Measurements from ENCODE around the gene EMX1.

The EMX1 gene

DNA sequence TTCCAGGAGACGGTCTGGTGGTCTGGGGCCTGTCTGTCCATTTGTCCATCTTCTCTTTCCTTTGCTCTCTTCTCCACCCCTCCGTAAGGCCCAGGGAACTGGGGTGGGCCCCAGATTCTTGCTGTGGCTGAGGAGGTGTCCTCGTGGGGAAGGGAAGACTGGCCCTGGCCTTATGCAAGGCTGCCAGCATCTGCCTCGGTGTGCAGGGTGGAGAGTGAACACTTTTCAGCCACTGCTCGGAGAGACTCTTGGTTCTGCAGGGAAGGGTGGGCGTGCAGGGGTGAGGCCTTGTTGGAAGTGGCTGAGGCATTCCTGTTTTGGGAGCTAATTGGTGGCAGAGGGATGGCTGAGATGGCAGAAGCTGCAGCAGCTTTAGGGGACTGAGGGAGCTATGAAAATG, 23.0 kb downstream of the EMX1 start:
- H3K4me1 ChIP-seq (ENCODE audit: control insufficient read depth in 1 of 2, insufficient read depth in 2 of 2, low read length in 2 of 2) = peaks cover 0 to 12% of the 10 kb centered on the region in 2 donors
- H3K36me3 ChIP-seq (ENCODE audit: control insufficient read depth in 1 of 2, insufficient read depth in 2 of 2, low read length in 2 of 2) = peaks cover 0 to 16% of the 10 kb centered on the region in 2 donors
- H3K27ac ChIP-seq (ENCODE audit: low read length) = no peak overlapping the region
- H3K9me3 ChIP-seq (ENCODE audit: control insufficient read depth in 1 of 2, low read length in 2 of 2) = no peaks in the 10 kb centered on the region
- H3K4me3 ChIP-seq (ENCODE audit: low read depth in 1 of 2, low read length in 2 of 2) = no peak overlapping the region
- H3K27me3 ChIP-seq (ENCODE audit: low read depth, low read length) = no peaks in the 10 kb centered on the region

DNA sequence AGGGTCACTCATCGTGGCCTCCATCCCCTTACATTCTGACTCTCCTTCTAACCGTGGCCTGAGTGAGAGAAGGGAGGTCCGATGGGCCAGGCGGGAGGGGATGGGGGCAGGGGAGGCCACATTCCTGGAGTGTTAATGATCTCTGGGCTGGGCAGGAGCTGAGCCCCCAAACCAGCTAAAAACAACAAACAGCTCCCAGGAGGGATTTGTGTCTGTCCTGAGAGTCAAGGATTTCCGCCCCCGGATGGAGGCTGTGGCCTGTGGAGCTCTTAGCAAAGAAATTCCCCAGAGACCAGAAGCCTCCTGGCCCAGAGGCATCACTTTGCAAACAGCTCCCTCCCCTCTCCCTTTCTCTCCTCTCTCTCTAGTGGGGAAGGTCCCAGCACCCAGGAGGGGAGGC, 23.5 kb downstream of the EMX1 start:
- Histone ChIP-seq H3K4me1 (ENCODE audit: control insufficient read depth in 1 of 2, insufficient read depth in 2 of 2, low read length in 2 of 2) (peaks cover 0 to 12% of the 10 kb centered on the region in 2 donors), H3K36me3 (ENCODE audit: control insufficient read depth in 1 of 2, insufficient read depth in 2 of 2, low read length in 2 of 2) (peaks cover 0 to 16% of the 10 kb centered on the region in 2 donors), H3K27ac (ENCODE audit: low read length) (no peak overlapping the region), H3K27me3 (ENCODE audit: low read depth, low read length) (no peaks in the 10 kb centered on the region), H3K9me3 (ENCODE audit: control insufficient read depth in 1 of 2, low read length in 2 of 2) (no peaks in the 10 kb centered on the region), H3K4me3 (ENCODE audit: low read depth in 1 of 2, low read length in 2 of 2) (no peak overlapping the region)

DNA sequence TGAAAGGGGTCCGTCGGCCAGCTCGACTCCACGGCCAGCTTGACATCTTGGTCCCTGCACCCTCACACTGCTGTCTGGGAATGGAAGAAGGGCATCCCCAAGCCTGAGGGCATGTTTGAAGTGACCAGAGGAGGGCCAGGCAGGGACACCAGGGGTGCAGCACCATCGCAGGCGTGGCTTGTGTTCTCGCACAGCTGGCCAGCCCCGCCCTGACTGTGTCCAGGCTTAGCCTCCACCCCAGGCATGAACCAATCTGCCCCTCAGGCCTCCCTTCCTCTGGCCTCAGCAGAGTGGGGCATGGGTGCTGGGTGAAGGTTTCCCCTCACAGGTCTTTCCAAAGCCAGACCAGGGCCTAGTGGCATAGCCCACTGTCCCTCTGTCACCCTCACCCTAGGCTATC, 25.0 kb downstream of the EMX1 start:
- Histone ChIP-seq H3K27ac (ENCODE audit: low read length) (no peak overlapping the region), H3K27me3 (ENCODE audit: low read depth, low read length) (no peaks in the 10 kb centered on the region), H3K4me1 (ENCODE audit: control insufficient read depth in 1 of 2, insufficient read depth in 2 of 2, low read length in 2 of 2) (no peaks in the 10 kb centered on the region), H3K9me3 (ENCODE audit: control insufficient read depth in 1 of 2, low read length in 2 of 2) (no peaks in the 10 kb centered on the region), H3K4me3 (ENCODE audit: low read depth in 1 of 2, low read length in 2 of 2) (no peak overlapping the region), H3K36me3 (ENCODE audit: control insufficient read depth in 1 of 2, insufficient read depth in 2 of 2, low read length in 2 of 2) (peaks cover 0 to 16% of the 10 kb centered on the region in 2 donors)

DNA sequence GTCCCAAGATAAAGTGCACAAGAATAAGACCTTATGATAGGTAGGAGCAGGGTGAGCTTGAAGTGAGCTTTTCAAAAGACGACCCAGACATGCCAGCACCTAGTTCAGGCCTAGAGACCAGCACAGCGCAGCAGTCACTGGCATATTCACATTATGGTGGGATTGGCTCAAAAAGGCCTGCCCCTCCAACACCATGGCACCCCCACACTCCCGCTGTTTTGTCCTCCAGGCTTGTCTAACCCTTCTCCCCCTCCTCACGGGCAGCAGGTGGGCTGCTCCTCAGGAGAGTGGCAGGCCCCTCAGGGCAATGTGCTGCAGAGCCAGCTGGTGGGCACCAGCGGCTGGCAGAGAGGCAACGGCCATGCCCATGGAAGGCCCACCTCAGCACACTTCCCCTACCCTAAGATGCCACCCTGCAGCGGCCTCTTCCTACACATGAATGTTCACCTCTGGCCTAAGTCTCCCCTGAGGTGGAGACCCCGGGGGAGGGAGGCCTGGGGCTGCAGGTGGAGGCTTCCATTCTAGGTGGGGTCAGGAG, 25.6 kb downstream of the EMX1 start:
- Histone ChIP-seq H3K9me3 (ENCODE audit: control insufficient read depth in 1 of 2, low read length in 2 of 2) (no peaks in the 10 kb centered on the region), H3K27me3 (ENCODE audit: low read depth, low read length) (no peaks in the 10 kb centered on the region), H3K4me3 (ENCODE audit: low read depth in 1 of 2, low read length in 2 of 2) (no peak overlapping the region), H3K4me1 (ENCODE audit: control insufficient read depth in 1 of 2, insufficient read depth in 2 of 2, low read length in 2 of 2) (no peaks in the 10 kb centered on the region), H3K27ac (ENCODE audit: low read length) (no peak overlapping the region), H3K36me3 (ENCODE audit: control insufficient read depth in 1 of 2, insufficient read depth in 2 of 2, low read length in 2 of 2) (peaks cover 0 to 16% of the 10 kb centered on the region in 2 donors)

DNA sequence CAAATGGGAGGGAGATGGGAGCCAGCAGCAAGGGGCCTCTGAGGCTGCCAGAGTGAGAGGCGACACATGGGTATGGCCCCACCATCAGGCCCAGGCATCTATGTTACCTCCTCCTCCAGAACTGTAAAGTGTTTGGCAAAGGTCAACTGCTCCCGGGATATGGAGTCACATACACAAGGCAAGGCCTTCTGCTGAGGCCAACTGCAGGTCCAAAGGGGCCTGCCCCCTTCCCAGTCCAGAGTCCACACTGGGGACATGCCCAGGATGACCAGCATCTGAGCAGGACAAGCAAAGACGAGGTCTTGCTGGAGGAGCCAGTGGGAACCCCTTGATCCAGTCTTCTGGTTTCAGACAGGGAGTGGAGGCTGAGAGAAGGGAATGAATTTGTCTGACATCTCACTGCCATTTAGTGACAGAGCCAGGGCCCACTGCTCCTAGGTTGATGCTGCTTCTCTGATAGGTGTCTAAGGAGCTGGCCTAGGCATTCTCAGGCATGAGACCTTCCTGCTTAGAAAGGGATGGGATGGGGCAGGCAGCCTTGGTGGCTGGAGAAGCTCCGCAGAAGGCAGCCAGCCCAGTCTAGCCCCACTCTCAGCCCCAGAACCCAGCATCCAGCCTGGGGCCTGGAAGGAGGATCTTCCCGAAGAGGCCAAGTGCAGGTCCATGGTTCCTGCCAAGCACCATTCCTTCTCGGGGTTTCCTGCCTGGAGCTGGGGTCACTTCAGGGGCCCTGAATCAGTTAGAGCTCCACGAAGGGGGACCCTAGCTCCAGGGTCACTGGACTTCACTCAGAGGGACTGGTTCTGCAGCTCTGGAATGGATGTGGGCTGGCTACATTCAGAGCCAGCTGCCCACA, 26.4 kb downstream of the EMX1 start:
- Histone ChIP-seq H3K4me1 (ENCODE audit: control insufficient read depth in 1 of 2, insufficient read depth in 2 of 2, low read length in 2 of 2) (no peaks in the 10 kb centered on the region), H3K4me3 (ENCODE audit: low read depth in 1 of 2, low read length in 2 of 2) (no peak overlapping the region), H3K27me3 (ENCODE audit: low read depth, low read length) (no peaks in the 10 kb centered on the region), H3K9me3 (ENCODE audit: control insufficient read depth in 1 of 2, low read length in 2 of 2) (no peaks in the 10 kb centered on the region), H3K27ac (ENCODE audit: low read length) (no peak overlapping the region), H3K36me3 (ENCODE audit: control insufficient read depth in 1 of 2, insufficient read depth in 2 of 2, low read length in 2 of 2) (peaks cover 0 to 16% of the 10 kb centered on the region in 2 donors)

DNA sequence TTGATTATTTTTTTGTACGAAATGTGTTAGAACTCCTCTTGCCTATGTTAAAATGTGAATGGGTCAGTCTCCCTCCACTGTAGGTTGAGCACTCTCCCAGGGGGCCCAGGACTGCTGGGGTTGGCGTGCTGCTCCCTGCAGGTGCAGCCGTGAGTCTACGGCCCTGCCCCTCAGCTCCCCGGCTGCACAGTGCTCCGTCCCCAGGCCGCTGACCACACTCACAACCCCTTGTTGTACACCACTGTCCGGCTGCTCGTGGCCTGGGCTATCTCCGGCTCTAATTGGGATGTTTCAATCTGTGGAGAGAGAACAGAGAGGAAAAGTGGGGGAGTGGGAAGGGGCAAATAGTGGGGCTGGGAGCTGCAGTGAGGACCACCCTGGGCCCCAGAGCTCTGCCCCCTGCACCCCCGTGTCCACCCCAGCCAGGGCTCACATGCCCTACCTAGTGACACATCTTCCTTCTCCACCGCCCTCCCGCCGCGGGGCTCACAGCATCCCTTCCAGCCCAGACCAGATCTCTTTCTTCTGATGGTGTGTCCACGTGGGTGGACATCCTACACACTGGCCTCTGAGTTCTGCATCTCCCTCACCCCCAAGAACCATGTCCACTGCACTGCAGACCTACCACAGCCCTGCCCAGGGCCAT, 27.6 kb downstream of the EMX1 start:
- Histone ChIP-seq H3K27ac (ENCODE audit: low read length) (no peak overlapping the region), H3K4me3 (ENCODE audit: low read depth in 1 of 2, low read length in 2 of 2) (no peak overlapping the region), H3K4me1 (ENCODE audit: control insufficient read depth in 1 of 2, insufficient read depth in 2 of 2, low read length in 2 of 2) (no peaks in the 10 kb centered on the region), H3K27me3 (ENCODE audit: low read depth, low read length) (no peaks in the 10 kb centered on the region), H3K36me3 (ENCODE audit: control insufficient read depth in 1 of 2, insufficient read depth in 2 of 2, low read length in 2 of 2) (peaks cover 0 to 16% of the 10 kb centered on the region in 2 donors), H3K9me3 (ENCODE audit: control insufficient read depth in 1 of 2, low read length in 2 of 2) (no peaks in the 10 kb centered on the region)

DNA sequence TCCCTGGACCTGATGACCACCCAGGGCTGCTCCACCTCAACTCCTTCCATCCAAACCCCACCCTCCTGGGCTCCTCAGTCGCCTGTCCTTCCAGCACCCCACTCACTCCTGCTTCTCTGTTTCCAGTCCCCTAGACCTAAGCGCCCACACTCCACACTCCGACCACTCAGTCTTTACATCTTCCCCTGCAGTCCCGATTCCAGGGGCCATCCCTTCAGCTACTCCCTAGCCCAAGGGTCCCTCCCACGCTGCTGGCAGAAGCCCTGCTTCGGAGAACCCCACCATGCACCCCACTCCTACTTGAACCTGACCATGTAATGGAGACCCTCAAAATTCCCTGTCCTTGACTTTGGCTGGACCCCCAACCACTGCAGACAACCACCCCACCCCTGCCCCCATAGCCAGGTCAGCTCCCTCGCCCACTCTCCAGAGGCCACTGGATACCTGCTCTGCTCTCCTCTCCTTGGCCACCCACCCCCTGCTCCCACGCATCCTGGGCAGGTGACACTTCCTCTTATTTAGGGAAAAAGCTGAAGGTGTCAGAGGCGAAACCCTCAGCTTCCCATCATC, 28.2 kb downstream of the EMX1 start:
- H3K27ac ChIP-seq (ENCODE audit: low read length) = no peak overlapping the region
- peaks cover 0 to 16% of the 10 kb centered on the region in 2 donors for H3K36me3 ChIP-seq (ENCODE audit: control insufficient read depth in 1 of 2, insufficient read depth in 2 of 2, low read length in 2 of 2)
- H3K27me3 ChIP-seq (ENCODE audit: low read depth, low read length) = no peaks in the 10 kb centered on the region
- no peaks in the 10 kb centered on the region for H3K4me1 ChIP-seq (ENCODE audit: control insufficient read depth in 1 of 2, insufficient read depth in 2 of 2, low read length in 2 of 2)
- H3K4me3 ChIP-seq (ENCODE audit: low read depth in 1 of 2, low read length in 2 of 2) = no peak overlapping the region
- no peaks in the 10 kb centered on the region for H3K9me3 ChIP-seq (ENCODE audit: control insufficient read depth in 1 of 2, low read length in 2 of 2)

DNA sequence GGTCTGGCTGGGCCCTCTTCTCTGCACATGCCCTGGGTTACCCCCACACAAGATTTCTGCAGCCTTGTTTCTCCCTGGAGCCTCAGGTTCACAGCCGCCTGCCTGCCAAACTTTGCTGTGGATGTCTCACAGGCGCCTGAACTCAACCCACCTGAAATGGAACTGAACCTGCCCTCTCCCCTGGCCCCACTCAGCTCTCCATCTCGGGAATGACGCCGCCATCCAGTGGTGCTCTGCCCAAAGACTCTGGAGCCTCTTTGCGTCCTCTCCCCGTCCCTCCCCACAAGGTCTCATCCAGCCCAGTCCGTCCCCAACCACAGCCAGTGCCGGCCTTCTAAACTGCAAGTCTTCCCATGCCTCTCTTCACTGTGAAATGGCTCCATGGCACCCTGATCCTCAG, 29.1 kb downstream of the EMX1 start:
- H3K4me1 ChIP-seq (ENCODE audit: control insufficient read depth in 1 of 2, insufficient read depth in 2 of 2, low read length in 2 of 2) = no peaks in the 10 kb centered on the region
- H3K27ac ChIP-seq (ENCODE audit: low read length) = no peak overlapping the region
- no peak overlapping the region for H3K4me3 ChIP-seq (ENCODE audit: low read depth in 1 of 2, low read length in 2 of 2)
- H3K27me3 ChIP-seq (ENCODE audit: low read depth, low read length) = no peaks in the 10 kb centered on the region
- peaks cover 0 to 16% of the 10 kb centered on the region in 2 donors for H3K36me3 ChIP-seq (ENCODE audit: control insufficient read depth in 1 of 2, insufficient read depth in 2 of 2, low read length in 2 of 2)
- no peaks in the 10 kb centered on the region for H3K9me3 ChIP-seq (ENCODE audit: control insufficient read depth in 1 of 2, low read length in 2 of 2)

DNA sequence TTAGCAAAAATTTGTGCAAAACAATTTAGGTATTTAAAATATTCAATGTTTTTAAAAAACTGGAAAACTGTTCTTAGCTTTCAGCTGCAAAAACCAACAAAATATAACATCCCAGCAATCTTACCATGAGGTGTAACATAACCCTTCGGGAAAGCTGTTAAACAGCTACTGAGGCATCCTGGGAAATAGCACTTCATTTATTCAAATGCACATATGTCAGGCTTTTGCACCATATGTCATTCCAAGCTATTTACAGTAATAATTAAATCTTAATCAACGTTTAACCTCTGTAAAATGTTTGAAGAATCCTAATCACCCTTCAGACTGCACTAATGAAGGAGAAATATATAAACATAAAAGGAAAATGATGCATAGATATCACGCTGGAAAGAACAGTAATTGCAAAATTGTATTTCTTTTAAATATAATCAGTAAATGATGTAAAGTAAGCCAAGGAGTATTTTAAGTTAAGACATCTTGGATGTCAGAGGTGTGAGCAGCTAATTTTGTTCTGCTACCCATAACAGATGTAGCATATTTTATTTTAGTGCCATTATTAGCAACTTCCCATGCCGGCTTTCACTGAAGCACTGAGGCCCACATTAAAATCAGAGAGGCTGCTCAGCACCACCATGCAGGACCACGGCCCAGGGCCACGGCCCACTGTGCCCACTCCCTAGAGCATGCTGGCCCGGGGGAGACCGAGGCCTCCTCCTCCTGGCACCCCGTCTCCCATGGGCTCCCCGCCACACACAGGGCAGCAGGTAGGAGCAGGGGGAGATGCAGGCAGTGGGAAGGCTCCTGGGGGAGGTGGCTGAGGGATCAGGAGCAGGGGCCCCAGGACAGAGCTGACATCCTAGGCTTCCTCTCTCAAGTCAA, 30.9 kb downstream of the EMX1 start:
- H3K27ac ChIP-seq (ENCODE audit: low read length) = no peak overlapping the region
- H3K27me3 ChIP-seq (ENCODE audit: low read depth, low read length) = no peaks in the 10 kb centered on the region
- H3K36me3 ChIP-seq (ENCODE audit: control insufficient read depth in 1 of 2, insufficient read depth in 2 of 2, low read length in 2 of 2) = peaks cover 0 to 12% of the 10 kb centered on the region in 2 donors
- H3K9me3 ChIP-seq (ENCODE audit: control insufficient read depth in 1 of 2, low read length in 2 of 2) = no peaks in the 10 kb centered on the region
- no peak overlapping the region for H3K4me3 ChIP-seq (ENCODE audit: low read depth in 1 of 2, low read length in 2 of 2)
- no peaks in the 10 kb centered on the region for H3K4me1 ChIP-seq (ENCODE audit: control insufficient read depth in 1 of 2, insufficient read depth in 2 of 2, low read length in 2 of 2)

DNA sequence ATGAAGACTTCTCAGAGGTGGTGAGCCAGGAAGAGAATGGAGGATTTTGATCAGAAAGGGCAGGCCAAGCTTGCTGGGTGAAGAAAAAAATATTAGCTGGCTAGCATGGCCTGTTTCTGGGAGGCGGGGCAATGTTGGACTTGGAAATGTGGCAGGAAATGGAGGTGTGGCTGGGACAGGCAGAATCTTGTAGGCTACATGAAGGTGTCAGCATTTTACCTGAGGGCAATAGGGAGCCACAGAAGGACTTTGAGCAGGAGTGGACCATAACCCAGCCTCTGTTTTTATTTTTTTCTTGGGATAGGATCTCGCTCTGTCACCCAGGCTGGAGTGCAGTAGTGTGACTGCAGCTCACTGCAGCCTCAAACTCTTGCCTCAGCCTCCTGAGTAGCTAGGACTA, 31.7 kb downstream of the EMX1 start:
- H3K4me1 ChIP-seq (ENCODE audit: control insufficient read depth in 1 of 2, insufficient read depth in 2 of 2, low read length in 2 of 2) = no peaks in the 10 kb centered on the region
- H3K27me3 ChIP-seq (ENCODE audit: low read depth, low read length) = no peaks in the 10 kb centered on the region
- H3K27ac ChIP-seq (ENCODE audit: low read length) = no peak overlapping the region

More for the DNA sequence above, 31.7 kb downstream of the EMX1 start:
- Histone ChIP-seq H3K36me3 (ENCODE audit: control insufficient read depth in 1 of 2, insufficient read depth in 2 of 2, low read length in 2 of 2) (peaks cover 0 to 4% of the 10 kb centered on the region in 2 donors), H3K9me3 (ENCODE audit: control insufficient read depth in 1 of 2, low read length in 2 of 2) (no peaks in the 10 kb centered on the region), H3K4me3 (ENCODE audit: low read depth in 1 of 2, low read length in 2 of 2) (no peak overlapping the region)

All from muscle layer of duodenum (tissue), 2 donors.